ENCODE results near the gene DNAJB8. TPM values are rescaled to one million over a fixed set of nuclear protein-coding genes. Genes with fewer than 3 reads are reported as not detected.

DNAJB8 gene
- total and polyA plus RNA-seq, 4 experiments from 2014 or later, result not detected

GRCh38 chr3:128478576-128479506 lies 12.2 kb upstream of the DNAJB8 start:
- Histone ChIP-seq H3K36me3 (ENCODE audit: insufficient read depth, low read length) (no peaks in the 10 kb centered on the region), H3K4me3 (ENCODE audit: low read length in 2 of 2) (no peak overlapping the region), H3K27me3 (ENCODE audit: insufficient read depth, low read length) (peaks cover 20% of the 10 kb centered on the region), H3K4me1 (ENCODE audit: insufficient read depth, low read length) (peaks cover 12% of the 10 kb centered on the region), H3K9me3 (ENCODE audit: control insufficient read depth in 1 of 2, low read length in 2 of 2) (no peaks in the 10 kb centered on the region), H3K27ac (ENCODE audit: low read depth, low read length) (no peak overlapping the region)
- POLR2A ChIA-PET (ENCODE audit: partially characterized antibody), result no interaction called here
- peaks cover 0 to 3% of the 10 kb centered on the region in 2 donors for H3K36me3 Mint-ChIP-seq
- no peaks in the 10 kb centered on the region for H3K9me3 Mint-ChIP-seq
- intact Hi-C loops (cut with micrococcal nuclease), result no loop called here
- H3K4me1 Mint-ChIP-seq, result peaks cover 7 to 17% (median 10%) of the 10 kb centered on the region in 4 donors
- H3K27ac Mint-ChIP-seq, result no peak overlapping the region
- CTCF ChIA-PET (ENCODE audit: partially characterized antibody), result no interaction called here
- H3K4me3 Mint-ChIP-seq, result no peak overlapping the region
- H3K27me3 Mint-ChIP-seq, result peaks cover 24 to 51% of the 10 kb centered on the region in 2 donors
- DNase-seq, result no peak

DNA sequence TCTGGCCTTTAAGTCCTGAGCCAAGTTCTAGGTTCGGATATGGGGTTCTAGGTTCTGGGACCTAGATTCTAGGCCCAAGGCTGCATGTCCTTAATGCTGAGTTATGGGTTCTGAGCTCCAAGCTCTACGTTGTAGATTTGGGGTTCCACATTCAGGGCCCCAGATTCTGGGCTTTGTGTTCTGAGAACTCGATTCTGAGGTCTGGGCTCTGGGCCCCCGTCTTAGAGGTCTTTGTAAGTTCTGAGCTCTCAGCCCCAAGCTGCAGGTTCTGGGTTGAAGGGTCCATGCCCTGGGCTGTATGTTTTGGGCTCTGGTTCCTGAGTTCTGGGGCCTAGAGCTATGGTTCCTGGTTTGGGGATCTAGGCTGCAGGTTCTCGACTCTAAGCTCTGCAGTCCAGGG lies 10.0 kb upstream of the DNAJB8 start:
- no peak overlapping the region for H3K27ac ChIP-seq (ENCODE audit: low read depth, low read length)
- intact Hi-C loops (cut with micrococcal nuclease), result no loop called here
- Mint-ChIP-seq H3K9me3 (no peaks in the 10 kb centered on the region), H3K27me3 (peaks cover 13 to 40% of the 10 kb centered on the region in 2 donors), H3K27ac (peak overlapping the region in 1 of 7 donors; percentile 25), H3K36me3 (no peaks in the 10 kb centered on the region), H3K4me1 (peaks cover 0 to 2% (median 0%) of the 10 kb centered on the region in 4 donors), H3K4me3 (no peak overlapping the region)
- no peaks in the 10 kb centered on the region for H3K9me3 ChIP-seq (ENCODE audit: control insufficient read depth in 1 of 2, low read length in 2 of 2)
- no peaks in the 10 kb centered on the region for H3K27me3 ChIP-seq (ENCODE audit: insufficient read depth, low read length)
- no peak overlapping the region for H3K4me3 ChIP-seq (ENCODE audit: low read length in 2 of 2)
- no peak for DNase-seq
- no peaks in the 10 kb centered on the region for H3K36me3 ChIP-seq (ENCODE audit: insufficient read depth, low read length)
- POLR2A ChIA-PET (ENCODE audit: partially characterized antibody), result no interaction called here
- CTCF ChIA-PET (ENCODE audit: partially characterized antibody), result interaction anchor here (1.1 to 1.4 kb wide), 2 partner anchors 22 to 28 kb away, joined by 3 to 4 read pairs; no protein-coding TSS in a partner anchor
- no peaks in the 10 kb centered on the region for H3K4me1 ChIP-seq (ENCODE audit: insufficient read depth, low read length)

GRCh38 chr3:128475355-128475754 lies 8.7 kb upstream of the DNAJB8 start:
- Histone ChIP-seq H3K4me3 (ENCODE audit: low read length in 2 of 2) (no peak overlapping the region), H3K27me3 (ENCODE audit: insufficient read depth, low read length) (no peaks in the 10 kb centered on the region), H3K36me3 (ENCODE audit: insufficient read depth, low read length) (no peaks in the 10 kb centered on the region), H3K27ac (ENCODE audit: low read depth, low read length) (no peak overlapping the region), H3K9me3 (ENCODE audit: control insufficient read depth in 1 of 2, low read length in 2 of 2) (no peaks in the 10 kb centered on the region), H3K4me1 (ENCODE audit: insufficient read depth, low read length) (no peaks in the 10 kb centered on the region)
- Mint-ChIP-seq H3K27ac (no peak overlapping the region), H3K36me3 (no peaks in the 10 kb centered on the region), H3K27me3 (peaks cover 13 to 40% of the 10 kb centered on the region in 2 donors), H3K4me1 (peaks cover 0 to 2% (median 0%) of the 10 kb centered on the region in 4 donors), H3K4me3 (no peak overlapping the region), H3K9me3 (no peaks in the 10 kb centered on the region)
- intact Hi-C loops (cut with micrococcal nuclease), result no loop called here
- POLR2A ChIA-PET (ENCODE audit: partially characterized antibody), result no interaction called here
- DNase-seq, result no peak
- CTCF ChIA-PET (ENCODE audit: partially characterized antibody), result interaction anchor here (1.4 kb wide), 1 partner anchor 27 kb away, joined by 4 read pairs; no protein-coding TSS in a partner anchor

- intact Hi-C loops (cut with micrococcal nuclease), result no loop called here
- no peak overlapping the region for H3K4me3 Mint-ChIP-seq
- Histone ChIP-seq H3K9me3 (ENCODE audit: control insufficient read depth in 1 of 2, low read length in 2 of 2) (no peaks in the 10 kb centered on the region), H3K27ac (ENCODE audit: low read depth, low read length) (no peak overlapping the region), H3K4me1 (ENCODE audit: insufficient read depth, low read length) (no peaks in the 10 kb centered on the region), H3K4me3 (ENCODE audit: low read length in 2 of 2) (no peak overlapping the region), H3K27me3 (ENCODE audit: insufficient read depth, low read length) (no peaks in the 10 kb centered on the region), H3K36me3 (ENCODE audit: insufficient read depth, low read length) (no peaks in the 10 kb centered on the region)
- DNase-seq, result no peak
- H3K36me3 Mint-ChIP-seq, result no peaks in the 10 kb centered on the region
- H3K9me3 Mint-ChIP-seq, result no peaks in the 10 kb centered on the region
- ChIA-PET CTCF (ENCODE audit: partially characterized antibody) (no interaction called here), POLR2A (ENCODE audit: partially characterized antibody) (no interaction called here)
- H3K4me1 Mint-ChIP-seq, result peaks cover 0 to 2% (median 0%) of the 10 kb centered on the region in 4 donors
- peak overlapping the region in 1 of 7 donors; percentile 6 for H3K27ac Mint-ChIP-seq
- H3K27me3 Mint-ChIP-seq, result peaks cover 7 to 33% of the 10 kb centered on the region in 2 donors
Measured at GRCh38 chr3:128473737-128474136, 7.0 kb upstream of the DNAJB8 start.

GRCh38 chr3:128473180-128473519 lies 6.5 kb upstream of the DNAJB8 start:
- ChIA-PET CTCF (ENCODE audit: partially characterized antibody) (no interaction called here), POLR2A (ENCODE audit: partially characterized antibody) (no interaction called here)
- H3K4me1 ChIP-seq (ENCODE audit: insufficient read depth, low read length), result no peaks in the 10 kb centered on the region
- Mint-ChIP-seq H3K27me3 (peaks cover 2 to 27% of the 10 kb centered on the region in 2 donors), H3K36me3 (no peaks in the 10 kb centered on the region), H3K4me1 (peaks cover 0 to 2% (median 0%) of the 10 kb centered on the region in 4 donors), H3K27ac (no peak overlapping the region), H3K9me3 (no peaks in the 10 kb centered on the region), H3K4me3 (no peak overlapping the region)
- intact Hi-C loops (cut with micrococcal nuclease), result no loop called here
- no peak overlapping the region for H3K27ac ChIP-seq (ENCODE audit: low read depth, low read length)
- H3K36me3 ChIP-seq (ENCODE audit: insufficient read depth, low read length), result no peaks in the 10 kb centered on the region
- no peaks in the 10 kb centered on the region for H3K9me3 ChIP-seq (ENCODE audit: control insufficient read depth in 1 of 2, low read length in 2 of 2)
- no peaks in the 10 kb centered on the region for H3K27me3 ChIP-seq (ENCODE audit: insufficient read depth, low read length)
- H3K4me3 ChIP-seq (ENCODE audit: low read length in 2 of 2), result no peak overlapping the region
- no peak for DNase-seq

GRCh38 chr3:128472449-128473179 lies 5.9 kb upstream of the DNAJB8 start:
- intact Hi-C loops (cut with micrococcal nuclease), result no loop called here
- CTCF ChIA-PET (ENCODE audit: partially characterized antibody), result no interaction called here

GRCh38 chr3:128471720-128472119 lies 5.0 kb upstream of the DNAJB8 start:
- Histone ChIP-seq H3K4me3 (ENCODE audit: low read length in 2 of 2) (no peak overlapping the region), H3K36me3 (ENCODE audit: insufficient read depth, low read length) (no peaks in the 10 kb centered on the region), H3K4me1 (ENCODE audit: insufficient read depth, low read length) (no peaks in the 10 kb centered on the region), H3K27me3 (ENCODE audit: insufficient read depth, low read length) (no peaks in the 10 kb centered on the region), H3K27ac (ENCODE audit: low read depth, low read length) (no peak overlapping the region), H3K9me3 (ENCODE audit: control insufficient read depth in 1 of 2, low read length in 2 of 2) (no peaks in the 10 kb centered on the region)
- POLR2A ChIA-PET (ENCODE audit: partially characterized antibody), result no interaction called here
- CTCF ChIA-PET (ENCODE audit: partially characterized antibody), result no interaction called here
- H3K4me3 Mint-ChIP-seq, result peak overlapping the region in 1 of 8 donors; percentile 32
- no peaks in the 10 kb centered on the region for H3K9me3 Mint-ChIP-seq
- DNase-seq, result no peak
- peaks cover 3 to 25% of the 10 kb centered on the region in 2 donors for H3K27me3 Mint-ChIP-seq
- H3K36me3 Mint-ChIP-seq, result no peaks in the 10 kb centered on the region
- intact Hi-C loops (cut with micrococcal nuclease), result no loop called here
- peaks cover 6 to 8% (median 8%) of the 10 kb centered on the region in 4 donors for H3K4me1 Mint-ChIP-seq
- no peak overlapping the region for H3K27ac Mint-ChIP-seq

More at GRCh38 chr3:128472449-128473179, 5.9 kb upstream of the DNAJB8 start:
- peaks cover 0 to 2% (median 0%) of the 10 kb centered on the region in 4 donors for H3K4me1 Mint-ChIP-seq
- DNase-seq, result no peak
- H3K4me3 Mint-ChIP-seq, result no peak overlapping the region
- H3K9me3 Mint-ChIP-seq, result no peaks in the 10 kb centered on the region
- H3K4me3 ChIP-seq (ENCODE audit: low read length in 2 of 2), result no peak overlapping the region
- no peak overlapping the region for H3K27ac ChIP-seq (ENCODE audit: low read depth, low read length)
- H3K27me3 Mint-ChIP-seq, result peaks cover 2 to 22% of the 10 kb centered on the region in 2 donors
- no peaks in the 10 kb centered on the region for H3K9me3 ChIP-seq (ENCODE audit: control insufficient read depth in 1 of 2, low read length in 2 of 2)
- H3K27me3 ChIP-seq (ENCODE audit: insufficient read depth, low read length), result no peaks in the 10 kb centered on the region
- no peaks in the 10 kb centered on the region for H3K4me1 ChIP-seq (ENCODE audit: insufficient read depth, low read length)
- H3K36me3 ChIP-seq (ENCODE audit: insufficient read depth, low read length), result no peaks in the 10 kb centered on the region
- H3K27ac Mint-ChIP-seq, result no peak overlapping the region
- POLR2A ChIA-PET (ENCODE audit: partially characterized antibody), result no interaction called here
- no peaks in the 10 kb centered on the region for H3K36me3 Mint-ChIP-seq
